Thymus (tissue), 11 donors: ENCODE data around the gene HDAC7. TPM values are rescaled to one million over a fixed set of nuclear protein-coding genes. Genes with fewer than 3 reads are reported as not detected.
A peak's percentile ranks its signal among the peaks of the same experiment; 100 is the strongest.

Source experiments
- DNase-seq, 9 donors: peaks; one replicate each; pipeline ENCODE4 v3.0.0-alpha.2; 2013; ENCODE audit warnings: low spot score in 9 of 9, low read depth in 6 of 9, missing footprints in 1 of 9
- H3K27ac ChIP-seq, 2 donors: one replicate each; pipeline ENCODE4 v1.5.1; 2013; ENCODE audit warnings: control low read depth in 1 of 2, low read depth in 1 of 2, low read length in 1 of 2, mild to moderate bottlenecking in 1 of 2, moderate library complexity in 1 of 2
- H3K27me3 ChIP-seq, 2 donors: one replicate each; pipeline ENCODE4 v1.5.1; 2013; ENCODE audit warnings: low read length in 1 of 2; ENCODE audit not compliant: control insufficient read depth in 2 of 2, insufficient read depth in 1 of 2
- H3K36me3 ChIP-seq, 2 donors: one replicate each; pipeline ENCODE4 v1.5.1; 2013; ENCODE audit warnings: low read length in 1 of 2, mild to moderate bottlenecking in 1 of 2, moderate library complexity in 1 of 2; ENCODE audit not compliant: control insufficient read depth in 2 of 2, insufficient read depth in 2 of 2
- H3K4me1 ChIP-seq, 2 donors: one replicate each; pipeline ENCODE4 v1.5.1; 2013; ENCODE audit warnings: low read length in 2 of 2; ENCODE audit not compliant: control insufficient read depth in 2 of 2, insufficient read depth in 2 of 2
- H3K4me3 ChIP-seq, 2 donors: one replicate each; pipeline ENCODE4 v1.5.1; 2013; ENCODE audit warnings: low read length in 2 of 2, control low read depth in 1 of 2, mild to moderate bottlenecking in 1 of 2
- H3K9me3 ChIP-seq, 2 donors: one replicate each; pipeline ENCODE4 v1.5.1; 2013; ENCODE audit warnings: low read length in 1 of 2, mild to moderate bottlenecking in 1 of 2; ENCODE audit not compliant: control insufficient read depth in 2 of 2, insufficient read depth in 1 of 2
- WGBS: extraction: QIAGEN DNeasy Blood & Tissue Kit; methylation state at CpG from one replicate; pipeline ENCODE4 v1.1.7; 2013; 5-methylcytosine and 5-hydroxymethylcytosine counted together
- polyA plus RNA-seq: library from polyadenylated mRNA; stranded (reverse); fragments of 200-250 nt; gene quantifications from one replicate; pipeline ENCODE4 v1.2.3, GENCODE V29; 2013
- total RNA-seq: library from RNA; stranded (reverse); fragments of 120-200 nt; gene quantifications from one replicate; pipeline ENCODE4 v1.2.4, GENCODE V29; 2013
- donor health status: healthy.

HDAC7 gene
- total and polyA plus RNA-seq, 2 donors: 67.7 to 130 TPM

GRCh38 chr12:47772094-47772660 lies 47.5 kb downstream of the HDAC7 start:
- Histone ChIP-seq H3K36me3 (no peaks in the 10 kb centered on the region), H3K27me3 (peaks cover 0 to 11% of the 10 kb centered on the region in 2 donors), H3K27ac (no peak overlapping the region), H3K4me3 (no peak overlapping the region), H3K9me3 (no peaks in the 10 kb centered on the region), H3K4me1 (peaks cover 28 to 55% of the 10 kb centered on the region in 2 donors)
- DNase-seq: no peak
- WGBS: 93% methylated on average over 13 of the region's 13 CpGs

- Histone ChIP-seq H3K4me3 (no peak overlapping the region), H3K27me3 (peaks cover 0 to 11% of the 10 kb centered on the region in 2 donors), H3K27ac (no peak overlapping the region), H3K9me3 (no peaks in the 10 kb centered on the region), H3K36me3 (no peaks in the 10 kb centered on the region), H3K4me1 (peaks cover 31 to 55% of the 10 kb centered on the region in 2 donors)
- WGBS: 96% methylated on average over 6 of the region's 6 CpGs
- DNase-seq: no peak
These were observed 48.4 kb downstream of the HDAC7 start for GRCh38 chr12:47771304-47771703.

- no peaks in the 10 kb centered on the region for H3K36me3 ChIP-seq
- DNase-seq: no peak
- no peak overlapping the region for H3K4me3 ChIP-seq
- 99% methylated on average over 3 of the region's 3 CpGs for WGBS
- peaks cover 0 to 13% of the 10 kb centered on the region in 2 donors for H3K27me3 ChIP-seq
- peaks cover 37 to 55% of the 10 kb centered on the region in 2 donors for H3K4me1 ChIP-seq
- H3K9me3 ChIP-seq: no peaks in the 10 kb centered on the region
- no peak overlapping the region for H3K27ac ChIP-seq
These were observed 49.5 kb downstream of the HDAC7 start for GRCh38 chr12:47770086-47770726.

GRCh38 chr12:47769234-47770085 lies 50.2 kb downstream of the HDAC7 start:
- no peak overlapping the region for H3K27ac ChIP-seq

GRCh38 chr12:47768323-47768811 lies 51.3 kb downstream of the HDAC7 start:
- DNase-seq: no peak
- peaks cover 27 to 56% of the 10 kb centered on the region in 2 donors for H3K4me1 ChIP-seq
- H3K27me3 ChIP-seq: peaks cover 0 to 11% of the 10 kb centered on the region in 2 donors
- no peak overlapping the region for H3K4me3 ChIP-seq
- H3K27ac ChIP-seq: no peak overlapping the region
- WGBS: 97% methylated on average over 2 of the region's 2 CpGs
- H3K9me3 ChIP-seq: no peaks in the 10 kb centered on the region
- no peaks in the 10 kb centered on the region for H3K36me3 ChIP-seq

More at GRCh38 chr12:47769234-47770085, 50.2 kb downstream of the HDAC7 start:
- WGBS: 97% methylated on average over 4 of the region's 4 CpGs
- DNase-seq: no peak
- Histone ChIP-seq H3K9me3 (no peaks in the 10 kb centered on the region), H3K4me3 (no peak overlapping the region), H3K27me3 (peaks cover 0 to 13% of the 10 kb centered on the region in 2 donors), H3K4me1 (peaks cover 34 to 52% of the 10 kb centered on the region in 2 donors), H3K36me3 (no peaks in the 10 kb centered on the region)

GRCh38 chr12:47767216-47767724 lies 52.4 kb downstream of the HDAC7 start:
- Histone ChIP-seq H3K4me1 (peaks cover 22 to 51% of the 10 kb centered on the region in 2 donors), H3K27ac (peak overlapping the region; percentile 70 to 89), H3K36me3 (no peaks in the 10 kb centered on the region), H3K4me3 (no peak overlapping the region), H3K9me3 (no peaks in the 10 kb centered on the region), H3K27me3 (peaks cover 0 to 10% of the 10 kb centered on the region in 2 donors)
- WGBS: 61% methylated on average over 4 of the region's 4 CpGs
- peak in 3 of 9 donors; percentile 32 to 74 (median 62) for DNase-seq

GRCh38 chr12:47766502-47767215 lies 53.0 kb downstream of the HDAC7 start:
- peak in 8 of 9 donors; percentile 55 to 90 (median 72) for DNase-seq

GRCh38 chr12:47763481-47764346 lies 56.0 kb downstream of the HDAC7 start:
- peaks cover 27 to 66% of the 10 kb centered on the region in 2 donors for H3K4me1 ChIP-seq
- no peaks in the 10 kb centered on the region for H3K36me3 ChIP-seq
- WGBS: 96% methylated on average over 8 of the region's 8 CpGs
- no peak overlapping the region for H3K4me3 ChIP-seq
- H3K27me3 ChIP-seq: peaks cover 3 to 22% of the 10 kb centered on the region in 2 donors
- no peak for DNase-seq
- no peaks in the 10 kb centered on the region for H3K9me3 ChIP-seq
- H3K27ac ChIP-seq: no peak overlapping the region

More at GRCh38 chr12:47766502-47767215, 53.0 kb downstream of the HDAC7 start:
- Histone ChIP-seq H3K27ac (peak overlapping the region; percentile 70 to 89), H3K36me3 (no peaks in the 10 kb centered on the region), H3K9me3 (no peaks in the 10 kb centered on the region), H3K27me3 (peaks cover 0 to 7% of the 10 kb centered on the region in 2 donors), H3K4me3 (no peak overlapping the region), H3K4me1 (peaks cover 21 to 54% of the 10 kb centered on the region in 2 donors)
- 10% methylated on average over 5 of the region's 5 CpGs for WGBS
